Breast epithelium (tissue), 3 donors: ENCODE results near the gene FUT8.

Experiments used
- POLR2A ChIP-seq: fragments of 450-650 bp; IDR thresholded peaks from one replicate; pipeline ENCODE4 v1.6.1; 2016; ENCODE audit warnings: antibody characterized with exemption, mild to moderate bottlenecking, moderate library complexity
- TF ChIP-seq, protein P1 (sequence below), 3 donors: fragments of 450-650 bp; IDR thresholded peaks; one replicate each; pipeline ENCODE4 v1.5.1; 2016 to 2017; ENCODE audit warnings: antibody characterized with exemption in 3 of 3, mild to moderate bottlenecking in 3 of 3, moderate library complexity in 3 of 3

- TF ChIP-seq POLR2A: no peak
- TF ChIP-seq, protein P1, sequence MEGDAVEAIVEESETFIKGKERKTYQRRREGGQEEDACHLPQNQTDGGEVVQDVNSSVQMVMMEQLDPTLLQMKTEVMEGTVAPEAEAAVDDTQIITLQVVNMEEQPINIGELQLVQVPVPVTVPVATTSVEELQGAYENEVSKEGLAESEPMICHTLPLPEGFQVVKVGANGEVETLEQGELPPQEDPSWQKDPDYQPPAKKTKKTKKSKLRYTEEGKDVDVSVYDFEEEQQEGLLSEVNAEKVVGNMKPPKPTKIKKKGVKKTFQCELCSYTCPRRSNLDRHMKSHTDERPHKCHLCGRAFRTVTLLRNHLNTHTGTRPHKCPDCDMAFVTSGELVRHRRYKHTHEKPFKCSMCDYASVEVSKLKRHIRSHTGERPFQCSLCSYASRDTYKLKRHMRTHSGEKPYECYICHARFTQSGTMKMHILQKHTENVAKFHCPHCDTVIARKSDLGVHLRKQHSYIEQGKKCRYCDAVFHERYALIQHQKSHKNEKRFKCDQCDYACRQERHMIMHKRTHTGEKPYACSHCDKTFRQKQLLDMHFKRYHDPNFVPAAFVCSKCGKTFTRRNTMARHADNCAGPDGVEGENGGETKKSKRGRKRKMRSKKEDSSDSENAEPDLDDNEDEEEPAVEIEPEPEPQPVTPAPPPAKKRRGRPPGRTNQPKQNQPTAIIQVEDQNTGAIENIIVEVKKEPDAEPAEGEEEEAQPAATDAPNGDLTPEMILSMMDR (IDR thresholded peaks at IDR 0.05): no peak
Measured at GRCh38 chr14:65431951-65432350, 19.4 kb downstream of the FUT8 start.
